B cell (primary cell): ENCODE data around the gene UMAD1.

ENCODE experiments used
- EZH2 ChIP-seq: IDR thresholded peaks from 2 replicates; pipeline ENCODE4 v1.6.1; 2012; ENCODE audit warnings: borderline replicate concordance, low read depth, mild to moderate bottlenecking, moderate library complexity, low read length; ENCODE audit not compliant: insufficient read depth, poor library complexity, severe bottlenecking
- TF ChIP-seq, protein P1 (sequence below): fragments of 200-600 bp; IDR thresholded peaks from one replicate; pipeline ENCODE4 v1.8.0; 2022; ENCODE audit warnings: antibody characterized with exemption, mild to moderate bottlenecking

DNA sequence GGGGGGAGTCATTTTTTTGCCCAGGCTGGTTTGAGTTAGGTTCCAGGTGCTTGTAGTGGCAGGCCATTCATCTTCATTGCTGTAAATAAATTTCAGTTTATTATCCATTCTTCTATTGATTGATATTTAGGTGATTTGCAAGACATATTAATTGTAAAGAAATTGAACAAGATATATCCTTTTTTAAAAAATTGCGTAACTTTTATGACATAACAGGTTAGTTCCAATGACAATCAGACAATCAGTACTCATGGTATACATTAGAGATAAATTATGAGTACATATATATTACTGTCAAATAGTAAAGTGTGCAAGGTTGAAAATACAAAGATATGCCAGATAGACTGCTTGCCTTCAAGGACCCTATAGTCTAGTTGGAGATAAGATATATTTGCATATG is 235.9 kb downstream of the UMAD1 start:
- TF ChIP-seq, protein P1, sequence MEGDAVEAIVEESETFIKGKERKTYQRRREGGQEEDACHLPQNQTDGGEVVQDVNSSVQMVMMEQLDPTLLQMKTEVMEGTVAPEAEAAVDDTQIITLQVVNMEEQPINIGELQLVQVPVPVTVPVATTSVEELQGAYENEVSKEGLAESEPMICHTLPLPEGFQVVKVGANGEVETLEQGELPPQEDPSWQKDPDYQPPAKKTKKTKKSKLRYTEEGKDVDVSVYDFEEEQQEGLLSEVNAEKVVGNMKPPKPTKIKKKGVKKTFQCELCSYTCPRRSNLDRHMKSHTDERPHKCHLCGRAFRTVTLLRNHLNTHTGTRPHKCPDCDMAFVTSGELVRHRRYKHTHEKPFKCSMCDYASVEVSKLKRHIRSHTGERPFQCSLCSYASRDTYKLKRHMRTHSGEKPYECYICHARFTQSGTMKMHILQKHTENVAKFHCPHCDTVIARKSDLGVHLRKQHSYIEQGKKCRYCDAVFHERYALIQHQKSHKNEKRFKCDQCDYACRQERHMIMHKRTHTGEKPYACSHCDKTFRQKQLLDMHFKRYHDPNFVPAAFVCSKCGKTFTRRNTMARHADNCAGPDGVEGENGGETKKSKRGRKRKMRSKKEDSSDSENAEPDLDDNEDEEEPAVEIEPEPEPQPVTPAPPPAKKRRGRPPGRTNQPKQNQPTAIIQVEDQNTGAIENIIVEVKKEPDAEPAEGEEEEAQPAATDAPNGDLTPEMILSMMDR, result no peak
- no peak for TF ChIP-seq EZH2
